ENCODE measurements around the gene SIVA1.

SIVA1 gene

GRCh38 chr14:104772707-104773504 lies 20.0 kb downstream of the SIVA1 start:
- DNase-seq: no peak

DNA sequence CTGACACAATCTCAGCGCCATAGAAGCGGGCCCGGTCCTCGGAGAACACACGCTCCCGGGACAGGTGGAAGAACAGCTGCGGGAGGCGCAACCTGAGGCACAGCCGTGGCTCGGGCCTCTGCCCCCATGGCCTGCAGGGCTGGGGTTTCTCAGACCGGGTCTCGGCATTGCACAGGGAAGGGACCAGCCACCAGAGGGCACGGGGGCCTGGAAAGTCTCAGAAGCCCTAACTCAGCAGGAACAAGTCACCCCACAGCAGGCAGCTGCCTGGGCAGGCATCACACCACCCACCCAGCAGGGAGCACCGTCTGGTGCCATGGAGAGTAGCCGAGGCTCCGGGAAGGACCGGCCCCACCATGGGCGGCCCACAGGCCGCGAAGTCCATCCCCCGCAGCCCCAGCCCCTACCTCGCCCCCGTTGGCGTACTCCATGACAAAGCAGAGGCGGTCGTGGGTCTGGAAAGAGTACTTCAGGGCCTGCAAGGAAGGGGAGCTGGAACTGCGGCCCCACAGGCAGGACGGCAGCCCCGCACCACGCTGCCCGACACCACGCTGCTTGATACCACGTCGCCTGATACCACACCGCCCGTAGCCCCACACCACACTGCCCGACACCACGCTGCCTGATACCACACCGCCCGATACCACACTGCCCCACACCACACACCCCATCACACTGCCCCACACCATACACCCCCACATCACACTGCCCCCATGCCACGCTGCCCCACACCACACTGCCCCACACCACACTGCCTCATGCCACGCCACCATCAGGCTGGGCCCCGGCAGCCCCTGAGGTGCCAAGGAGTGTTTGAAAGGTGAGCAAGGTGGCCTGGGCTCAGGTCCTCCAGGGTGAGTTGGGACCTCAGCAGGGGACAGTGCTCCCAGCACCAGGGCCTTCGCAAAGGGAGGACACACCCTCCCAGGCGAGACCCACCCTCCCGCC lies 20.8 kb downstream of the SIVA1 start:
- DNase-seq: no peak

- no peak for DNase-seq
Measured at GRCh38 chr14:104774453-104775072, 21.6 kb downstream of the SIVA1 start.

- no peak for DNase-seq
Measured at GRCh38 chr14:104775073-104775489, 22.1 kb downstream of the SIVA1 start.

GRCh38 chr14:104776481-104776880 lies 23.5 kb downstream of the SIVA1 start:
- DNase-seq: no peak

DNA sequence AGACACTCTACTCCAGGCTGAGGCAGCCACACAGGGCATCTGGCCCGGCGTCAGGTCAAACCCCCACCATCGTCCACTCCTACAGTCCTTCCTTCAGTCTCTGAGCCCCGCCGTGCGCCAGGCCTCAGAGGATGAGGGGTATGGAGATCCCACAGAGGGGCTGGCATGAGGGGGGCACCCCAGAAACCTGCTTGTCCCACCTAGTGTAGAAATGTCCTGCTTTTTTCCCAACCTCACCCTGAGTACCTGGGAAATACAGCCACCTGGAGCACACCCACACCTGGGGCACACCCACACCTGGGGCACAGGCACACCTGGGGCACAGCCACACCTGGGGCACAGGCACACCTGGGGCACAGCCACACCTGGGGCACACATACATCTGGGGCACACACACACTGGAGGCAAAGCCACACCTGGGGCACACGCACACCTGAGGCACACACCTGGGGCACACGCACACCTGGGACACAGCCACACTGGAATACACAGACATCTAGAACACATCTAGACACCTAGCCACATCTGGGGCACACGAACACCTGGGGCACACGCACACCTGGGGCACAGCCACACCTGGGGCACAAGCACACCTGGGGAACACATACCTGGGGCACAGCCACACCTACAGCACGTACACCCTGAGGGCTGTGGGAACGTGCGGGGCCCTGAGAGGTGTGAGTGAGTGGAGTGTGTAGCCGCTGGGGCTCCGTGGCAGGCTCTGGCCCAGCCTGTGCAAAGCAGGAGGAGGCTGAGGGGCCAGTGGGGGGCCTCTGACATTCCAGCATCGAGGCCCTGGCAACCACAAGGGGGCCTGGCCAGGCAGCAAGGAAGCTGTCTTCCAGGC lies 24.2 kb downstream of the SIVA1 start:
- no peak for DNase-seq

DNA sequence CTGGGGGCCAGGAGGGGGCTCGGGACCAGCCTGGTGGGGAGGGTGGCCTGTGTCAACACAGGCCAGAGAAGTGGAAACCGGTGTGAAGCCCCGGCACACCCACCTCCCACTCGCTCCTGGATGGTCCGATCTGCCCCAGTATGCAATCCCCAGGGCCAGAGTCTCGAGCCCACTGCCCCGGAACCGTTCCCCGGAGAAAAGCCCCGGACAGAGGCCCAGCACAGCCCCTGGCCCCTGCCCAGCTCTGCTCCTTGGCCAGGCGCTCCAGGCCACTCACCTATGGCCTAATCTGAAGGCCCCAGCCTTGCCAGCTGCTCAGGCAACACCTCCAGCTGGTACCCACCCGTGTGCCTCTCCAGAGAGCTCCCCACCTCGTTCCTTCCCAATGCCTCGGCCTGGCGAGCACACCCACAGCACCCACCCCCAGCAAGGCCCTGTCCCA lies 24.9 kb downstream of the SIVA1 start:
- DNase-seq: no peak

DNA sequence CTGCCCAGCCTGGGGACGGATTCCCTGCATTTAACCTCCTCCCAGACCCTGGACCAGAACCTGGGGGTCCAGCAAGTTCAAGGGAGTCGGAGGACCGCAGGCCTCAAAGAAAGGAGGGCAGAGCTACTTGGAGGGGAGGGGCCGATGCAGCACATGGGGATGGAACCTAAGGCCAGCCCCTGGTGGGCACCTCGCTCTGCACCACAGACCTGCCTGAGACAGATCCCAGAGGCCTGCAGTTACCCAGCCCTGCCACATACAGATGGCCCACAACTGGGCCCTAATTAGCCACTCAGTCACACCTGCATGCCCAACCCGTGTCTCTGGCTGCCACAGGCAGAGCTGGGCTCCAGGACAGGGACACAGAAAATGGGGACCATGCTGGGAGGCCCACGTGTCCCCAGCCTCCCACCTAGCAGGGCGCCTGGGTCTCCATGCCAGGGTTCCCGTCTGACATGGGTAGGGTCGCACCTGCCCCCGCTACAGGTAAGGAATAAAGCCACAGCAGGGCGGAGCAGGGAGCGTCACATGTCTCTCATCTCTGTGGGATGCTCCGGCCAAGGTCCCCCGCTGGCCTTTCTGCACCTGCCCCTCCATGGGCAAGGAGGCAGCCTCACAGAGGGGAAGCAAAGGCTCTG lies 25.9 kb downstream of the SIVA1 start:
- DNase-seq: no peak

GRCh38 chr14:104779776-104780512 lies 27.0 kb downstream of the SIVA1 start:
- no peak for DNase-seq

GRCh38 chr14:104780513-104781030 lies 27.6 kb downstream of the SIVA1 start:
- DNase-seq: no peak

DNA sequence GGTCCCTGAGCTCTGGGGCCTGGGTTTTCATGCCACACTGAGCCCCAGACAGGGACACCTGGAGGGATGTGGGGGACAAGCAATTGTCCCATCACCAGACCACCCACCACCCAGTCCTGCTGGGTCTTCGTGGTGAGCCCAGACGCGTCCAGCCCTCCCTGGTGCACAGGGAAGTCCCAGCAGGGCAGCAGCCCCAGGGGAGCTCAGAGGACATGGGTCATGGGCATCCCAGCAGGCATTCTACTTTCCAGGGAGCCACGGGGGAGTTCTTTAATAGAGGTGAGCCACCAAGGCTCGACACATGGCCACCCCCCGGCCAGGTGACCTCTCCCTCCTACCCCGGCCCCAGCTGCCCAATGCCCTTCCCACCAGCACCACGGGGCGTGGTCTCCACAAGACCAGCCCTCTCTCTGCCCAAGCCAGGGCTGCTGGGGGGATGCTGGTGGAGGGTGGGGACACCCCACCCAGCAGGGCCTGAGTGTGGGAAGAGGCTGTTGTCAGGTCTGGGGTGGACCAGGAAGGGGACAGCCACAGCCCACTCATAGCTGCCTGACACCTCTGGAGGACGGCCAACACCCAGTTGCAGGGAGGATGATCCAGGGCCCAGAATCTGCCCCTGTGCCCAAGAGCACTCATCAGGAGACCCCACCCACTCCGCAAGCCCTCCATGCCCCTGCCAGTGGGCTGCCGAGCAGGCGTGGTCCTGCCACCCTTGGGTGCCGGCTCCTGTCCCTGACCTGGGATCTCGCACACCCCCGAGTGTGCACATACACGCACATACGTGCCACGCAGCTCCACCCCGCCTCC lies 28.5 kb downstream of the SIVA1 start:
- DNase-seq: no peak

DNA sequence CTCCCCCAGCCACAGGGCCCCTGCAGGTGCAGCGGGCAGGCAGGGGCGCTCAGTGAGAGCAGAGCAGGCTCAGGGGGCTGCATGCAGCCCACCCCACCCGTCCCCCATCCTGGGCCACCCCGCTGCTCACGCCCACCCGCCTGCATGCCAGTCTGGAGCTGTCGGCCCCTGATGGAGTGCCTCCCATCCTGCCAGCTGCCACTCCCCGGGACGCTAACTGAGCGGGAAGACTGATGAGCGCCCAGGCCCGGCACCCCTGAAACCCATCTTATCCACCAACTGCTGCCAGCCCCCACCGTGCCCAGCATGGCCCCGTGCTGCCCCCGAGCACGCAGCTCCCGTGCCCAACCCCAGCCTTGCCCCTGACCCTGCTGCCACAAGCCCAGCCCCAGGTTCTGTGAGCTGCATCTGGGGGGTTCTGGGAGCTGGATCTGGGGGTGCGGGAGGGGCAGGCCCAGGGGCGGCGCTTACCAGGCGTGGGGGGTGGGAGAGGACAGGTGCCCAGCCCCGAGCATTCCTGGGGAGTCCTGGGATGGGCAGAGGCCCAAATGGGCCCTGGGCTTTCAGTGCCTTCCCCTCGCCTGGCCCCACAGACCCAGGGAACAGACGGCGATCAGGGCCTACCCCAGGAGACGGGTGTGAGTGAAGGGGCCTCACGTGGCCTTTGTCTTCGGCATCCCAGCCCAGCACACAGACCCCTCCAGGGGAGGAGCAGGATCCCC lies 29.3 kb downstream of the SIVA1 start:
- no peak for DNase-seq

- no peak for DNase-seq
Measured at GRCh38 chr14:104782808-104783139, 29.8 kb downstream of the SIVA1 start.

DNA sequence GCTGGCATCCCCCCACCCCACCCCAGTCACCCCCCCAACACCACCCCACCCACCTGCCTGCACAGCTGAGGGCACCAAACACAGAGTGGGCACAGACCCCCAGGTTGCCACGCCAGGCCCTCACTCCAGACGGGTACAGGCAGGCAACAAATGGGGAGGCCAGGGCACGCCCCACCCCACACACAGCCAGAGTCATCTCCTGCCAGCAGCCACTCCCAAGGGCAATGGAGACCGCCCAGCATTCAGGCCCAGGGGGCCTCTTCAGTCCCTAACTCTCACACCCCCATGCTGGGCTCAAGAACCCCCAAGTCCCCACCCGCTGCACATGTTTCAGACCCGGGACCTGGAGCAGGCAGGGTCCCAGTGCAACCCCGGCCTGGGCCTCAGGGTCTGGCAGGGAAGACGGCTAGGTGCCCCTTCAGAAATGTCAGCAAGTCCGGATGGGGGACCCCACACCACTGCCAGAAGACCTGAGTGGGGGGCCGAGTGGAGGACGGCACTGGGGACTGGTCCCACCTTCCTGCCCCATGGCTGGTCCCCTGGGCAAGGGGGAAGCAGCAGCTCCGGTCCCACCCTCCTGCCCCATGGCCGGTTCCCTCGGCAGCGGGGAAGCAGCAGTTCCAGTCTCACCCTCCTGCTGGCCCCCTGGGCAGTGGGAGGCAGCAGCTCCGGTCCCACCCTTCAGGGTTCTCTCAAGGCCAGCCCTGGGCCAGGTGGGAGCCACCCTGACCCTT lies 30.7 kb downstream of the SIVA1 start:
- DNase-seq: no peak

DNA sequence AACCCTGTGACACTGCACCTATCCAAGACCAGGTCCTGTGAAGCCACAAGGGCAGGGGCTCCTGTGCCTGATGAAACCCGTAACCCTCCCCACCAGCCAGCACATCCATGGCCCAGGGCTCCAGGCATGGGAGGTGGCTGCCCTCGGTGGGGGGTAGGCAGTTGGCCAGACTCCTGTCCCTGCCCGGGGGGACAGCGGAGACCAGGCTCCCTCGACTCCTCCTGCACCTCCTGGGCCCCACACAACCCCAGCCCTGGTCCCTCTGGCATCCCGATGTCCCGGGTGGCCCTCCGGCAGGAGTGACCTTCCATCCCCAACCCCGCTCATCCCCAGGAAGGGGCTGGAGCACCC lies 31.2 kb downstream of the SIVA1 start:
- DNase-seq: no peak

GRCh38 chr14:104784846-104785707 lies 32.1 kb downstream of the SIVA1 start:
- no peak for DNase-seq

- DNase-seq: no peak
Measured at GRCh38 chr14:104785708-104786080, 32.7 kb downstream of the SIVA1 start.

- no peak for DNase-seq
Measured at GRCh38 chr14:104786091-104786586, 33.2 kb downstream of the SIVA1 start.
